ENCODE data around the gene VWA8. TPM values are rescaled to one million over a fixed set of nuclear protein-coding genes. Genes with fewer than 3 reads are reported as not detected.

Gene VWA8
- total RNA-seq, 1 experiment from 2014 or later = 21.4 TPM

GRCh38 chr13:41644742-41645141 is 316.2 kb downstream of the VWA8 start:
- TF ChIP-seq CTCF (IDR thresholded peaks at IDR 0.05; ENCODE audit: unreplicated experiment) = no peak
- ChIA-PET CTCF (interaction anchor here (0.8 to 2.0 kb wide), 2 partner anchors 8 to 24 kb away, joined by 3 to 5 read pairs; no protein-coding TSS in a partner anchor), POLR2A (no interaction called here)
- Mint-ChIP-seq H3K9me3 (ENCODE audit: unreplicated experiment) (no peaks in the 10 kb centered on the region), H3K4me1 (ENCODE audit: insufficient read depth, unreplicated experiment) (peaks cover 5% of the 10 kb centered on the region), H3K27ac (ENCODE audit: low read depth, unreplicated experiment) (peak overlapping the region; percentile 67), H3K27me3 (ENCODE audit: insufficient read depth, unreplicated experiment) (no peaks in the 10 kb centered on the region), H3K4me3 (ENCODE audit: unreplicated experiment) (no peak overlapping the region), H3K36me3 (ENCODE audit: insufficient read depth, unreplicated experiment) (peaks cover under 1% of the 10 kb centered on the region)
- DNase-seq (ENCODE audit: unreplicated experiment) = no peak
- intact Hi-C loops (cut with micrococcal nuclease) = loop anchor here (10.0 kb wide), 1 partner anchor 60 kb away; no protein-coding TSS in a partner anchor
- no TSS peak for BruUV-seq (replicated peaks)

GRCh38 chr13:41643507-41643906 is 317.4 kb downstream of the VWA8 start:
- intact Hi-C loops (cut with micrococcal nuclease) = loop anchor here (10.0 kb wide), 1 partner anchor 59 kb away; no protein-coding TSS in a partner anchor
- BruUV-seq (replicated peaks) = no TSS peak
- Mint-ChIP-seq H3K4me3 (ENCODE audit: unreplicated experiment) (no peak overlapping the region), H3K27ac (ENCODE audit: low read depth, unreplicated experiment) (peak overlapping the region; percentile 67), H3K36me3 (ENCODE audit: insufficient read depth, unreplicated experiment) (peaks cover 6% of the 10 kb centered on the region), H3K4me1 (ENCODE audit: insufficient read depth, unreplicated experiment) (peaks cover 5% of the 10 kb centered on the region), H3K9me3 (ENCODE audit: unreplicated experiment) (no peaks in the 10 kb centered on the region), H3K27me3 (ENCODE audit: insufficient read depth, unreplicated experiment) (no peaks in the 10 kb centered on the region)
- POLR2A ChIA-PET = interaction anchor here (1.2 to 1.3 kb wide), 2 partner anchors 9 kb away, joined by 4 read pairs; no protein-coding TSS in a partner anchor
- CTCF ChIA-PET = interaction anchor here (0.6 to 2.0 kb wide), 8 partner anchors 8 to 233 kb away, joined by 3 to 7 read pairs (median 3); no protein-coding TSS in a partner anchor
- TF ChIP-seq CTCF (IDR thresholded peaks at IDR 0.05; ENCODE audit: unreplicated experiment) = no peak
- no peak for DNase-seq (ENCODE audit: unreplicated experiment)

GRCh38 chr13:41641961-41642360 is 318.9 kb downstream of the VWA8 start:
- Mint-ChIP-seq H3K4me3 (ENCODE audit: unreplicated experiment) (no peak overlapping the region), H3K36me3 (ENCODE audit: insufficient read depth, unreplicated experiment) (peaks cover 6% of the 10 kb centered on the region), H3K27me3 (ENCODE audit: insufficient read depth, unreplicated experiment) (no peaks in the 10 kb centered on the region), H3K9me3 (ENCODE audit: unreplicated experiment) (no peaks in the 10 kb centered on the region), H3K4me1 (ENCODE audit: insufficient read depth, unreplicated experiment) (peaks cover 5% of the 10 kb centered on the region), H3K27ac (ENCODE audit: low read depth, unreplicated experiment) (no peak overlapping the region)
- DNase-seq (ENCODE audit: unreplicated experiment) = no peak
- intact Hi-C loops (cut with micrococcal nuclease) = loop anchor here (10.0 kb wide), 1 partner anchor 57 kb away; no protein-coding TSS in a partner anchor
- no peak for TF ChIP-seq CTCF (IDR thresholded peaks at IDR 0.05; ENCODE audit: unreplicated experiment)
- ChIA-PET POLR2A (interaction anchor here (0.9 kb wide), 1 partner anchor 8 kb away, joined by 3 read pairs; no protein-coding TSS in a partner anchor), CTCF (no interaction called here)
- BruUV-seq (replicated peaks) = no TSS peak

GRCh38 chr13:41641429-41641828 is 319.5 kb downstream of the VWA8 start:
- Mint-ChIP-seq H3K4me1 (ENCODE audit: insufficient read depth, unreplicated experiment) (peaks cover 5% of the 10 kb centered on the region), H3K4me3 (ENCODE audit: unreplicated experiment) (no peak overlapping the region)

More at GRCh38 chr13:41641429-41641828, 319.5 kb downstream of the VWA8 start:
- intact Hi-C loops (cut with micrococcal nuclease) = loop anchor here (10.0 kb wide), 1 partner anchor 57 kb away; no protein-coding TSS in a partner anchor
- CTCF ChIA-PET = no interaction called here
- POLR2A ChIA-PET = interaction anchor here (0.9 kb wide), 1 partner anchor 8 kb away, joined by 3 read pairs; no protein-coding TSS in a partner anchor
- Mint-ChIP-seq H3K36me3 (ENCODE audit: insufficient read depth, unreplicated experiment) (peaks cover 6% of the 10 kb centered on the region), H3K27me3 (ENCODE audit: insufficient read depth, unreplicated experiment) (no peaks in the 10 kb centered on the region), H3K27ac (ENCODE audit: low read depth, unreplicated experiment) (peak overlapping the region; percentile 56), H3K9me3 (ENCODE audit: unreplicated experiment) (no peaks in the 10 kb centered on the region)
- BruUV-seq (replicated peaks) = no TSS peak
- no peak for TF ChIP-seq CTCF (IDR thresholded peaks at IDR 0.05; ENCODE audit: unreplicated experiment)
- DNase-seq (ENCODE audit: unreplicated experiment) = no peak

All from MCF 10A (cell line).